ENCODE results near the gene EDNRB.

- TF ChIP-seq CTCF (IDR thresholded peaks at IDR 0.05) (peak in 1 of 6 experiments; percentile 4), POLR2A (IDR thresholded peaks at IDR 0.05) (no peak)
Observed at GRCh38 chr13:77918391-77919245, at the start of gene EDNRB.

All from Peyer's patch (tissue), 4 donors.